Nephron (organoid): Measurements from ENCODE around the gene STING1.

Experiments used
- H3K27ac Mint-ChIP-seq, 3 experiments: 2 replicates each; pipeline ENCODE4 v1.8.0; 2020; ENCODE audit warnings: mixed read lengths in 3 of 3, mild to moderate bottlenecking in 2 of 3, moderate library complexity in 1 of 3
- H3K27me3 Mint-ChIP-seq: 2 replicates; pipeline ENCODE4 v1.8.0; 2021; ENCODE audit warnings: low read depth, mild to moderate bottlenecking, moderate library complexity, mixed read lengths
- H3K36me3 Mint-ChIP-seq: 2 replicates; pipeline ENCODE4 v1.8.0; 2020; ENCODE audit warnings: low read depth, mixed read lengths
- H3K4me1 Mint-ChIP-seq: 2 replicates; pipeline ENCODE4 v1.8.0; 2020; ENCODE audit warnings: mixed read lengths
- H3K4me3 Mint-ChIP-seq, 3 experiments: 2 replicates each; pipeline ENCODE4 v1.8.0; 2020; ENCODE audit warnings: mild to moderate bottlenecking in 3 of 3, mixed read lengths in 3 of 3, moderate library complexity in 2 of 3
- H3K9me3 Mint-ChIP-seq: 2 replicates; pipeline ENCODE4 v1.8.0; 2020; ENCODE audit warnings: mixed read lengths
- CTCF ChIP-seq, 3 experiments: fragments of 200-600 bp; sonication (generic); IDR thresholded peaks; one replicate each; pipeline ENCODE4 v1.5.0; 2021; ENCODE audit warnings: antibody characterized with exemption in 3 of 3; ENCODE audit not compliant: unreplicated experiment in 3 of 3

Gene STING1

GRCh38 chr5:139524940-139525585 lies 42.5 kb upstream of the STING1 start:
- peaks cover 40% of the 10 kb centered on the region for H3K4me1 Mint-ChIP-seq
- H3K9me3 Mint-ChIP-seq, result no peaks in the 10 kb centered on the region
- H3K27me3 Mint-ChIP-seq, result peaks cover 5% of the 10 kb centered on the region
- TF ChIP-seq CTCF (IDR thresholded peaks at IDR 0.05; ENCODE audit: unreplicated experiment in 3 of 3), result no peak
- H3K36me3 Mint-ChIP-seq, result no peaks in the 10 kb centered on the region
- peak overlapping the region; percentile 87 to 91 (median 89) for H3K27ac Mint-ChIP-seq
- H3K4me3 Mint-ChIP-seq, result peak overlapping the region in 2 of 3 experiments; percentile 19 to 44

- H3K4me3 Mint-ChIP-seq, result no peak overlapping the region
- H3K4me1 Mint-ChIP-seq, result peaks cover 40% of the 10 kb centered on the region
- peaks cover 8% of the 10 kb centered on the region for H3K27me3 Mint-ChIP-seq
- H3K27ac Mint-ChIP-seq, result peak overlapping the region in 2 of 3 experiments; percentile 38 to 62
- H3K9me3 Mint-ChIP-seq, result no peaks in the 10 kb centered on the region
- TF ChIP-seq CTCF (IDR thresholded peaks at IDR 0.05; ENCODE audit: unreplicated experiment in 3 of 3), result no peak
- H3K36me3 Mint-ChIP-seq, result no peaks in the 10 kb centered on the region
Observed at GRCh38 chr5:139524446-139524845, 41.9 kb upstream of the STING1 start.

GRCh38 chr5:139523635-139524445 lies 41.3 kb upstream of the STING1 start:
- no peak for TF ChIP-seq CTCF (IDR thresholded peaks at IDR 0.05; ENCODE audit: unreplicated experiment in 3 of 3)

GRCh38 chr5:139517683-139518564 lies 35.4 kb upstream of the STING1 start:
- Mint-ChIP-seq H3K4me1 (peaks cover 17% of the 10 kb centered on the region), H3K9me3 (no peaks in the 10 kb centered on the region), H3K4me3 (peak overlapping the region; percentile 66 to 87 (median 86)), H3K27me3 (peaks cover 7% of the 10 kb centered on the region), H3K36me3 (no peaks in the 10 kb centered on the region), H3K27ac (peak overlapping the region; percentile 86 to 91 (median 86))
- TF ChIP-seq CTCF (IDR thresholded peaks at IDR 0.05; ENCODE audit: unreplicated experiment in 3 of 3), result peak; percentile 97 to 100 (median 99)

More at GRCh38 chr5:139523635-139524445, 41.3 kb upstream of the STING1 start:
- no peak overlapping the region for H3K4me3 Mint-ChIP-seq
- H3K27me3 Mint-ChIP-seq, result peaks cover 9% of the 10 kb centered on the region
- peak overlapping the region in 2 of 3 experiments; percentile 42 to 62 for H3K27ac Mint-ChIP-seq
- H3K36me3 Mint-ChIP-seq, result no peaks in the 10 kb centered on the region
- H3K9me3 Mint-ChIP-seq, result no peaks in the 10 kb centered on the region
- H3K4me1 Mint-ChIP-seq, result peaks cover 42% of the 10 kb centered on the region

- Mint-ChIP-seq H3K27me3 (peaks cover 5% of the 10 kb centered on the region), H3K4me3 (no peak overlapping the region), H3K4me1 (peaks cover 17% of the 10 kb centered on the region), H3K9me3 (peaks cover 4% of the 10 kb centered on the region), H3K27ac (no peak overlapping the region), H3K36me3 (no peaks in the 10 kb centered on the region)
- no peak for TF ChIP-seq CTCF (IDR thresholded peaks at IDR 0.05; ENCODE audit: unreplicated experiment in 3 of 3)
Observed at GRCh38 chr5:139514486-139514856, 31.9 kb upstream of the STING1 start.
